ENCODE results near the gene PLEKHM3. TPM values are rescaled to one million over a fixed set of nuclear protein-coding genes. Genes with fewer than 3 reads are reported as not detected.

PLEKHM3 gene
- polyA plus RNA-seq, 2 of the 4 experiments (the other 2 are of a cell fraction), result 2.9 to 6.5 TPM

- ATAC-seq, result peak in 1 of 2 experiments; percentile 46; a peak in 3 of 6 replicates
- TF ChIP-seq RARB (CRISPR knock-in tag; IDR thresholded peaks at IDR 0.05), result no peak
- no peak for TF ChIP-seq MAZ (IDR thresholded peaks at IDR 0.05; ENCODE audit: borderline replicate concordance, low read depth, low read length)
- TF ChIP-seq HOXA7 (CRISPR knock-in tag; IDR thresholded peaks at IDR 0.05), result no peak
- TF ChIP-seq PHF8 (IDR thresholded peaks at IDR 0.05; ENCODE audit: borderline replicate concordance, low read depth), result no peak
- no peak for TF ChIP-seq POLR2A (IDR thresholded peaks at IDR 0.05; ENCODE audit: low read length)
- TF ChIP-seq CHD4 (IDR thresholded peaks at IDR 0.05; ENCODE audit: borderline replicate concordance), result no peak
- TF ChIP-seq CHD2 (IDR thresholded peaks at IDR 0.05; ENCODE audit: low read length, partially characterized antibody), result no peak
- no peak for TF ChIP-seq RFX5 (IDR thresholded peaks at IDR 0.05)
- WGBS (ENCODE audit: missing lambda C conversion rate), result 67% methylated on average over 11 of the region's 11 CpGs
- CTCF ChIA-PET, result no interaction called here
- Histone ChIP-seq H3K4me2 (peak overlapping the region; percentile 37; the same call in 2 of the 3 replicates), H3K9me3 (no peaks in the 10 kb centered on the region), H3K4me3 (no peak overlapping the region), H3K27ac (peak overlapping the region in 1 of 2 experiments; percentile 40; a peak in 2 of 6 replicates), H3K4me1 (peaks cover 41% of the 10 kb centered on the region)
- FAIRE-seq, result no peak
- POLR2A ChIA-PET, result no interaction called here
- DNase-seq (ENCODE audit: low read depth in 1 of 2, low spot score in 1 of 2), result peak in 1 of 2 experiments; percentile 51
Observed at GRCh38 chr2:207779523-207779922, 245.8 kb downstream of the PLEKHM3 start.

- no peak for ATAC-seq
- WGBS (ENCODE audit: missing lambda C conversion rate), result 77% methylated on average over 4 of the region's 4 CpGs
- POLR2A ChIA-PET, result no interaction called here
Observed at GRCh38 chr2:207778298-207778882, 246.9 kb downstream of the PLEKHM3 start.

GRCh38 chr2:207777124-207777523, 248.2 kb downstream of the PLEKHM3 start:
- no peak overlapping the region for H3K4me2 ChIP-seq
- H3K27ac ChIP-seq, result 0 out of 6 replicates have a peak overlapping the region, but pooled peaks of 1 of the 2 experiments have one; percentile 3
- H3K4me1 ChIP-seq, result peaks cover 22% of the 10 kb centered on the region
- FAIRE-seq (no peak), ATAC-seq (no peak), DNase-seq (ENCODE audit: low read depth in 1 of 2, low spot score in 1 of 2) (no peak)
- ChIA-PET CTCF (interaction anchor here (0.8 to 3.0 kb wide), 4 partner anchors 31 to 263 kb away, joined by 3 to 11 read pairs (median 4); no protein-coding TSS in a partner anchor), POLR2A (no interaction called here)
- WGBS (ENCODE audit: missing lambda C conversion rate), result 90% methylated on average over 6 of the region's 6 CpGs
- no peak overlapping the region for H3K4me3 ChIP-seq
- no peak for TF ChIP-seq NFE2L2 (conservative IDR thresholded peaks at IDR 0.05; ENCODE audit: low read length)
- TF ChIP-seq KDM5A (IDR thresholded peaks at IDR 0.05), result no peak
- TF ChIP-seq HOXB5 (CRISPR knock-in tag; IDR thresholded peaks at IDR 0.05), result no peak
- no peak for TF ChIP-seq E2F6 (IDR thresholded peaks at IDR 0.05; ENCODE audit: borderline replicate concordance, low read depth)
- no peak for TF ChIP-seq MAX (IDR thresholded peaks at IDR 0.05)
- TF ChIP-seq RCOR1 (IDR thresholded peaks at IDR 0.05; ENCODE audit: low read depth, low read length), result no peak
- TF ChIP-seq NR3C1 (IDR thresholded peaks at IDR 0.05), result no peak
- no peak for TF ChIP-seq USF2 (IDR thresholded peaks at IDR 0.05)
- TF ChIP-seq SMC3 (IDR thresholded peaks at IDR 0.05), result no peak
- no peak for TF ChIP-seq ZNF302 (CRISPR knock-in tag; IDR thresholded peaks at IDR 0.05)
- H3K9me3 ChIP-seq, result no peaks in the 10 kb centered on the region

More at GRCh38 chr2:207778298-207778882, 246.9 kb downstream of the PLEKHM3 start:
- Histone ChIP-seq H3K4me2 (no peak overlapping the region), H3K4me3 (no peak overlapping the region), H3K9me3 (no peaks in the 10 kb centered on the region), H3K4me1 (peaks cover 34% of the 10 kb centered on the region), H3K27ac (peak overlapping the region in 1 of 2 experiments; percentile 5; a peak in 1 of 6 replicates)
- CTCF ChIA-PET, result interaction anchor here (2.1 kb wide), 1 partner anchor 32 kb away, joined by 5 read pairs; no protein-coding TSS in a partner anchor
- FAIRE-seq (no peak), DNase-seq (ENCODE audit: low read depth in 1 of 2, low spot score in 1 of 2) (no peak)
- TF ChIP-seq PBX3 (IDR thresholded peaks at IDR 0.05) (no peak), NR3C1 (IDR thresholded peaks at IDR 0.05) (no peak), FOSB (CRISPR knock-in tag; IDR thresholded peaks at IDR 0.05) (no peak), KDM1A (IDR thresholded peaks at IDR 0.05; ENCODE audit: low read depth) (no peak), EP300 (IDR thresholded peaks at IDR 0.05) (no peak), JUNB (IDR thresholded peaks at IDR 0.05) (no peak), TP53 (CRISPR knock-in tag; IDR thresholded peaks at IDR 0.05) (no peak), RCOR1 (IDR thresholded peaks at IDR 0.05; ENCODE audit: low read depth, low read length) (no peak), HMGXB4 (CRISPR knock-in tag; IDR thresholded peaks at IDR 0.05; ENCODE audit: borderline replicate concordance) (no peak)

All from A549 (cell line).